Measurements from ENCODE around the gene LDLRAP1.
A peak's percentile ranks its signal among the peaks of the same experiment; 100 is the strongest.

The LDLRAP1 gene

GRCh38 chr1:25562928-25563283 is 19.5 kb downstream of the LDLRAP1 start:
- DNase-seq: no peak

DNA sequence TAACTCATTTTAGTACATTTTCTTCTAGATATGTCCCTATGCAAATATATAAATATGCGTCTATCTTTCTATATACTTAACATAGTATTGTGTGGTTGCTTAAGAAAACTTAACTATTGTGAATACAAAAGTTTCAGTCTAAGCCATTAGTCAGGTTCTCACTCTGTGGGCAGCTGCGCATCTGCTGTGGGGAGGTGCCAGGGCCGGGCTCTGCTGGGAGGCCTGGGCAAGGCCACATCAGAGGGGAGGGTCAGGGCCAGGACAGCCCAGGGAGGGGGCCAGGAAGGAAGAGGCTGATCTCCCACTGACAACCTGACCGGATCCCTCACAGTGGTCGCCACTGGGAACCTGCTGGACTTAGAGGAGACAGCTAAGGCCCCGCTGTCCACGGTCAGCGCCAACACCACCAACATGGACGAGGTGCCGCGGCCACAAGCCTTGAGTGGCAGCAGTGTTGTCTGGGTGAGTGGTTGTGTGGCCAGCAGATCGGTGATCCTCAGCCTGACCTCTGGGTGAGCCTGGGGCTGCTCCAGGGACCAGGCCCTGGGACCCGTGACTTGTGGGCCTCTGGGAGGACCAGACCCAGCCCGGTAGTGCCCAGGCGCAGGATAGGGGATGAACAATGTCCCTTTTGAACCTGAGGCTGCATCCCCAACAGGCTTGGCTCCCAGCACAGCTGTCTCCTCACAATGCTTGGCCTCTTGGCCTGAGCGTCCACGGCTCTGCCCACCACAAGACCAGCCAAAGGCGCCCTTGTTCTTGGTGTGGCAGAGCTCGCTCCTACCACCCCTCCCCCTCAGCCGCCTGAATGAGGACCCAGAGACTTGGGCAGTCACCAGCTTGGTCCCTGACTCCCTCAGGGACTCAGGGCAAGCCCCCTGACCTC is 20.2 kb downstream of the LDLRAP1 start:
- DNase-seq: no peak

- no peak for DNase-seq
Measured at GRCh38 chr1:25564777-25565574, 21.6 kb downstream of the LDLRAP1 start.

GRCh38 chr1:25565626-25566025 is 22.2 kb downstream of the LDLRAP1 start:
- no peak for DNase-seq

DNA sequence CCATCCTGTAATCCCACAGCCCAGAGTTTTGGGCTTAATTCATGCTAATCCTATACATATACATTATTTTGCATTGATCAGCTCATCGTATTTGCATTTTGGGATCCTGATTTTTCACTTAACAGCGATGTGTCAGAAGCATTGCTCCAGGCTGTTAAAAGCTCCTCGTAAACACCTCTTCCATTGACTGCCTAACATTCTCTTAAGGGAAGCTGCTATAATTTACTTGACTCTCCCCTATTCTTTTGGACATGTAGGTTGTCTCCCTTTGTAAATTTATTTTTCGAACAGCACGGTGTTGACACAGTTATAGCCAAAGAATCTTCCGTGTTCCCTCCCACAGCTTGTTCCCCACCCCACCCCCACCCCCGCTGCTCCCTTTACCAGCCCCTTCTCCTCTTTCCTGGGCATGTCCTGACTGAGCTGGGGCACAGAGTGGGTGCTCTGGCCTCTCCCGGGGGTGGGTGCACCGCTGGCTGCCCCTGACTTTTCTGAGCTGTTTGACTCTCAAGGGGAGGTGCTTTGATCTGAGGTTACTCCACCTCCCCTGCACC is 22.8 kb downstream of the LDLRAP1 start:
- DNase-seq: no peak

GRCh38 chr1:25566730-25567341 is 23.4 kb downstream of the LDLRAP1 start:
- no peak for DNase-seq

- DNase-seq: no peak
Measured at GRCh38 chr1:25567710-25568089, 24.3 kb downstream of the LDLRAP1 start.

DNA sequence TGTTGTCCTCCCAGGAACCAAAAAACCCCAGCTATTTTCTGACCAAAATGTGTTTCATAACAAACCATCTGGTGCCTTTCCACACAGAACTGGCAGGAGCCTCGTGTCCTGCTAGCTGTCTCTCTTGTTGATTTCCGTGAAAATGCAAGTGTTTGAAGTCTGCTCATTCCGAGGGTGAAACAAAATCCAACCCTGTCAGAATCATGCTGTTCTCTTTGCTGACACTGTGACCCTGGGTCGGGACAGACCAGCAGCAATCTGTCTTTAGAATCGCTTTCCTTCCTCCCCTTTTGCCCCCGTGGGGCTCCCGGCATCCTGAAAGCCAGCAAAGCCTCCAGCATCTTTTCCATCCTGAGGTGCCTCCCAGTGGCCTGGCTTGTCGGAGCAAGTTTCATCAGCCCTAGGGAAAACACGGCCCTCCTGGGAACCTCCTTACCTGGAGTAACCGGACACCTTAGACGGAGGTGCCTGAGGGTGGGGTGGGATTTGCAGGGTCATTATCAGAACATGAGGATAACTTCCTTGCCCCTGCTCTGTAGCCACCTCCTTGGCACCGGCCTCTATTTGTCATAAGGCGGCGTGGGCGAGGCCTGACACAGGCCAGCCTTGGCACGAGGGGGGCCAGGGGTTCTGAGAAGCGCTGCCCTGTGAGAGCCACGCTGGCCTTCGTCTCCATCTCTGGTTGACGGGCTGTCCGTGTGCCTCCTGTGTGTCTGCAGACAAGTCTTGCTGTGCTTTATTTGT is 24.9 kb downstream of the LDLRAP1 start:
- DNase-seq: no peak

- DNase-seq: no peak
Measured at GRCh38 chr1:25568834-25569596, 25.6 kb downstream of the LDLRAP1 start.

- DNase-seq: peak; percentile 60
Measured at GRCh38 chr1:25569597-25570396, 26.4 kb downstream of the LDLRAP1 start.

DNA sequence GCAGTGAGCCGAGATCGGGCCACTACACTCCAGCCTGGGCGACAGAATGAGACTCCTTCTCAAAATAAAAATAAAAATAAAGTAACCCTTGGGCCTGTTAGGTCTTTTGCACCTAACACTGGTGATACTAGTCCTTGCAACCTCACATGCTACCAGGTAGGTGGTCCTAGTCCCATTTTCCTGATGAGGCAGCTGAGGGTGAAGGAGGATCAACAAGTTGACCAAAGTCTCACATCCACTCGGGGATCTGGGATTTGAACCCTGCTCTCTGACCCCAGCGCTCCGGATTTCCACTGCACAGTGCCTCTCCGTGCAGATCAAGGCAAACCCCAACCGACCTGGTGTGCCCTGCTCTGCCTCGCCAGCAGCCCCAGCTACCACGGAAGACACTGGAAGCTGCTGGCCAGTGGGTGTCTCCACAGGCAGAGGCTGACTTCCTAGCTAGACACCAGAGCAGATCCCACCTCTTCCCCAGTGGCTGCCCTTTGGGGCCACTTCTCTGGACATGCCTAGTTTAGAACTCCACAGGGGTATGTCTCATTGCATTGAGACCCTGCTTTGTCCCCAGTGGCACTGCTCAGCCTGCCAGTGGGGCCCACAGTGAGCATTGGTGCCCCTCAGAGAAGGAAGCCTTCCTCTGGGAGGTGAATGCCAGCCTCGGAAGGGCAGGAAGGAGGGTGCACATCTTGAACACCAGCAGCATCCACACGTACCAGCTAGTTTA is 27.6 kb downstream of the LDLRAP1 start:
- no peak for DNase-seq

- no peak for DNase-seq
Measured at GRCh38 chr1:25571522-25571970, 28.1 kb downstream of the LDLRAP1 start.

DNA sequence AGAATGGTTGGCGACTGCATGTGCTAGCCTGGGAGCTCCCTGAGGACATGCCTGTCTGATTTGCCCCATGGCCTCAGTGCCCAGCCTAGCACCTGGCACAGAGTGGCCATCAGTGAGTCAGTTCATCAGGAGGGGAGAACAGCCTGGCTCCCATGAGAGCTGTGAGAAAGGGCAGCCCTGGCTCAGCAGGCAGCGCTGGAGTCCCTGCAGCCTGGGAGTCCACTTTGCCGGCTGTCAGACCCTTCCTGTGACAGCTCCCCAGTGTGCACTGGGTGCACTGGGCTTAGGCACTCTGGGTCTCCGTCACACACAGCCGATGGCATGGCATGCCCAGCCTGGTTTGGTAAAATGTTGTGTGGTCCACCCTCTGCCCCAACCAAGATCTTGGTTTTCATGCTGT is 28.7 kb downstream of the LDLRAP1 start:
- no peak for DNase-seq

DNA sequence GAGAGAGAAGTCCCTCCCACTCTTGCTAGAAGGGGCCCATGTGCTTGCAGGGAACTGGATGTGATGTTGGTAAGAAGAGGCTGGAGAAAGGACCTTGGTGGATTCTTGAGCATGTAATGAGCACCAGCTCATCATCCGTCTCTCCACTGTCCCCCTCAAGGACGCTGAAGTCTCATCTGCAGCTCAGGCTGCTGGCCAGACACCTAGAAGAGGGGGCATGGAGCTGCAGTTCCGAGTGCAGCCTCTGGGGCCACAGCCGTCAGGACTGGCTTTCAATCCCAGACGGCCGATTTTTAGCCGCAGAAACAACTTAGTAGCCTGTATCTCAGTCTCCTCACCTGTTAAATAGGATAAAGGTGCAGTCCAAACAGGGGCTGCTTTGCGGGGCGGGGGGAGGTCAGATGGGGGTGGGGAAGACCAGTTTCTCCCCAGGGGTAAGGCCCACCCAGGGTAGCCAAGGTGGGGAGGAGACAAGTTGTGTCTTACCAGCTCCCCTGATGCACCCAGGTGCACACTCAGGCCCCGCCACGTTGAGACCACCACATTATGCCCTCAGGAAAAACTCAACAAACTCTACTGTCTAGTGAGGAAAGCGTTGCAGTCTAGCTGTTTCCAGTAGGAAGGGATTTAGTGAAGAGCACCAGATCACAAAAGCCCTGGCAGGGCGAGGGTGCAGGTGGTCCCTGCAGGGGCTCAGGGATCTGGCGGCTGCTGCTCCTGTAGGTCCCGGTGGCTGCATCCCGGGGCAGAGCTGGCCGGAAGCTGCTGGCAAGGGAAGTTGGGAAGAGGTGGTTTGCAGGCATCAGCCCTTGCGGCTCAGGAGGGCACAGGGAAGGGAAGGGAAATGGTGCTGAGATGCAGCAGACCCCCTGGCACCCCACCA is 29.5 kb downstream of the LDLRAP1 start:
- DNase-seq: peak; percentile 47

DNA sequence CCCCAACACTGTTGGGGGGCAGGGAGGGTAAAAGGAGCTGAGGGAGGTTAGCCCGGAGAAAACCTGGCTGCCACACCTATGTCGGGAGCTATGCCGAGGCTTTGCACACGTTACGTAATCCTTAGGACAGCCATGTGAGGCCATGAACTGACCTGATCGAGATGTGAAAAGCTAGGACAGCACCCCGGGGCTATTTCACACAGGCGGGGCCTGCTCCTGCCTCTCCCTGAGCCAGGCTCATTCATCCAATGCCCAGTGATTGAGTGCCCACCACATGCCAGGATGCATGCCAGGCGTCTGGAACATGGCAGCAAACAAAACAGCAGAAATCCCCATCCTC is 30.2 kb downstream of the LDLRAP1 start:
- DNase-seq: no peak

DNA sequence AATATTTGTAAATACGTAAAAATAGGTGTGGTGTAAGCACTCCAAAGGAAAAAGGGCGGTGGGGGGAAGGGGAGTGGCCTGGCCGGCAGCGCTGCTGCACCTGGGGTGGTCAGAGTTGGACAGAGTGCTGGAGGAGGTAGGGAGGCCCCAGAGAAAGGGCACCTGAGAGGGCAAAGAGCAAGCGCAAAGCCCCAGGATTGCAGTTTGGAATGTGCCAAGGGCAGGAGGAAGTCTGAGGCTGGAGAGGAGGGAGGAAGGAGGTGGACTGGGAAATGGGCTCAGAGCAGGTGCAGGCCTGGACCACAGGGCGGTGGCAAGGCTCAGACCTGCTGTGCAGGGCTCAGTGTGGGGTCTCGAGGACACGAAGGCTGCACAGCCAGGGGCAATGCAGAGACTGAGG is 30.6 kb downstream of the LDLRAP1 start:
- DNase-seq: no peak

- no peak for DNase-seq
Measured at GRCh38 chr1:25575191-25575590, 31.8 kb downstream of the LDLRAP1 start.

DNA sequence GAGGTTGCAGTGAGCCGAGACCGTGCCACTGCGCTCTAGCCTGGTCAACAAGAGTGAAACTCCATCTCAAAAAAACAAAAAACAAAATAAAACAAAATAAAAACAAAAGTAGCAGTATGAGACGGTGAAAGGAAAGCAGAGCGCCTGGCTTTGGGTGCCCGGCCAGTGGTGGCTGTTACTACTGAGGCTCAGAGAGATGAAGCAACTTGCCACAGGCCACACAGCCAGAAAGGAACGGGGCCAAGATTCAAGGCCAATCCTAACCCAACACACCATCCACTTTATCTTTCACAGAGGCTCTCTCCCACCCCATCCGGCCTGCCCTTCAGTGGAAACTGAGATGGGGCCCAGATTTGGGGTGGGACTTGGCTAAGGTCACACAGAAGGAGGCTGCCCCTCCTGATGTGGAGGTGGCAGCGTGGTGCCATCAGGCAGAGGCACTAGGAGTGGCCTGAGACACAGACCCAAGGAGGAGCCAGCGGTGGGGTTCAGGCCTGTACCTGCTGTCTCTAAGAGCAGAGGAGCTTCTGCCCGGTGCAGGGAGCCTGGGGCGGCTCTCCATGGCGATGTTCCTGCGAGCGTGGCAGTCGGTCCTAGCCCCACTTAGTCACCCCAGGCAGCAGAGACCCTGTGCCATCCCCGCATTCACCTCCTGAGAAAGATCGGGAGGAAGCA is 33.2 kb downstream of the LDLRAP1 start:
- DNase-seq: no peak

Data from NCI-H510A (cell line).